ENCODE results near the gene PNLIPRP1. TPM values are rescaled to one million over a fixed set of nuclear protein-coding genes. Genes with fewer than 3 reads are reported as not detected.

PNLIPRP1 gene
- total RNA-seq, 1 donor from 2014 or later: not detected

DNA sequence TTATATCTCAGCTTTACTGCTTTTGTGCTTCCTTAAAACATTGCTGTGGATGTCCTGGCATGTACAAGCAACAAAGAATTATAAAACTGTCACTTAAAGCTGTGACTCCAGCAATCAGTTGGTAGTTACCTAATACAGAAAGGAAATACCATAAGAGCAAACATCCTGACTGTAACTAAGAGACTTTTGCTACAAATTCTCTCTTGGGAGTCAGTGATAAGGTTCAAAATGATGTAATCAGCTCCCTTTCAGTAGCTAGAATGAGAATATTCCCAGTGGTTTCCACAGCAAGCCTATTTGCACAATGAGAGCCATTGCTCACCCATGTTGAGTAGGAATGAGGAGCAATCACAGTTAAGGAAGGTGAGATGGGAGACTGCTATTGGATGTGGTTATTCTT lies 7.6 kb downstream of the PNLIPRP1 start:
- Histone ChIP-seq H3K4me1 (no peaks in the 10 kb centered on the region), H3K9me3 (replicated peaks) (no peaks in the 10 kb centered on the region), H3K27me3 (ENCODE audit: low read depth) (peaks cover 31% of the 10 kb centered on the region), H3K36me3 (no peaks in the 10 kb centered on the region), H3K4me3 (no peak overlapping the region), H3K27ac (replicated peaks) (no peak overlapping the region)
- TF ChIP-seq, protein P1, sequence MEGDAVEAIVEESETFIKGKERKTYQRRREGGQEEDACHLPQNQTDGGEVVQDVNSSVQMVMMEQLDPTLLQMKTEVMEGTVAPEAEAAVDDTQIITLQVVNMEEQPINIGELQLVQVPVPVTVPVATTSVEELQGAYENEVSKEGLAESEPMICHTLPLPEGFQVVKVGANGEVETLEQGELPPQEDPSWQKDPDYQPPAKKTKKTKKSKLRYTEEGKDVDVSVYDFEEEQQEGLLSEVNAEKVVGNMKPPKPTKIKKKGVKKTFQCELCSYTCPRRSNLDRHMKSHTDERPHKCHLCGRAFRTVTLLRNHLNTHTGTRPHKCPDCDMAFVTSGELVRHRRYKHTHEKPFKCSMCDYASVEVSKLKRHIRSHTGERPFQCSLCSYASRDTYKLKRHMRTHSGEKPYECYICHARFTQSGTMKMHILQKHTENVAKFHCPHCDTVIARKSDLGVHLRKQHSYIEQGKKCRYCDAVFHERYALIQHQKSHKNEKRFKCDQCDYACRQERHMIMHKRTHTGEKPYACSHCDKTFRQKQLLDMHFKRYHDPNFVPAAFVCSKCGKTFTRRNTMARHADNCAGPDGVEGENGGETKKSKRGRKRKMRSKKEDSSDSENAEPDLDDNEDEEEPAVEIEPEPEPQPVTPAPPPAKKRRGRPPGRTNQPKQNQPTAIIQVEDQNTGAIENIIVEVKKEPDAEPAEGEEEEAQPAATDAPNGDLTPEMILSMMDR (IDR thresholded peaks at IDR 0.05; ENCODE audit: borderline replicate concordance): no peak
- no peak for DNase-seq
- intact Hi-C loops (cut with micrococcal nuclease): no loop called here

DNA sequence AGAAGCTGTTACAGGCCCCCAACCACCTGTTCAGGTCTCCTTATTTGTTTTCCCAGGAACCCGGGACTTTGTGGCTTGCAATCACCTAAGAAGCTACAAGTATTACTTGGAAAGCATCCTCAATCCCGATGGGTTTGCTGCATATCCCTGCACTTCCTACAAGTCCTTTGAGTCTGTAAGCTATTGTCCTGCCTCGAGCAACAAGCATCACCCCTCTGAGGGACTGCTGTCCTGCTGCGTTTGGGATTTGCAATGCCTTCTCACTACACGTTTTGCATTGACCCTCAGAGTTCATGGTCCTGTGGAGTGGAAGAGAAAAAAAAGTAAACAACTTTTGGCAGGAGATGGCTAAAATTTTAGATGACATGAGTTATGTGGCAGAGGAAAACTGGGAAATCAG lies 9.2 kb downstream of the PNLIPRP1 start:
- no peaks in the 10 kb centered on the region for H3K9me3 ChIP-seq (replicated peaks)
- TF ChIP-seq, protein P1 (IDR thresholded peaks at IDR 0.05; ENCODE audit: borderline replicate concordance): no peak
- H3K4me1 ChIP-seq: no peaks in the 10 kb centered on the region
- H3K36me3 ChIP-seq: no peaks in the 10 kb centered on the region
- peaks cover 31% of the 10 kb centered on the region for H3K27me3 ChIP-seq (ENCODE audit: low read depth)
- intact Hi-C loops (cut with micrococcal nuclease): no loop called here
- H3K4me3 ChIP-seq: no peak overlapping the region
- DNase-seq: no peak
- no peak overlapping the region for H3K27ac ChIP-seq (replicated peaks)

DNA sequence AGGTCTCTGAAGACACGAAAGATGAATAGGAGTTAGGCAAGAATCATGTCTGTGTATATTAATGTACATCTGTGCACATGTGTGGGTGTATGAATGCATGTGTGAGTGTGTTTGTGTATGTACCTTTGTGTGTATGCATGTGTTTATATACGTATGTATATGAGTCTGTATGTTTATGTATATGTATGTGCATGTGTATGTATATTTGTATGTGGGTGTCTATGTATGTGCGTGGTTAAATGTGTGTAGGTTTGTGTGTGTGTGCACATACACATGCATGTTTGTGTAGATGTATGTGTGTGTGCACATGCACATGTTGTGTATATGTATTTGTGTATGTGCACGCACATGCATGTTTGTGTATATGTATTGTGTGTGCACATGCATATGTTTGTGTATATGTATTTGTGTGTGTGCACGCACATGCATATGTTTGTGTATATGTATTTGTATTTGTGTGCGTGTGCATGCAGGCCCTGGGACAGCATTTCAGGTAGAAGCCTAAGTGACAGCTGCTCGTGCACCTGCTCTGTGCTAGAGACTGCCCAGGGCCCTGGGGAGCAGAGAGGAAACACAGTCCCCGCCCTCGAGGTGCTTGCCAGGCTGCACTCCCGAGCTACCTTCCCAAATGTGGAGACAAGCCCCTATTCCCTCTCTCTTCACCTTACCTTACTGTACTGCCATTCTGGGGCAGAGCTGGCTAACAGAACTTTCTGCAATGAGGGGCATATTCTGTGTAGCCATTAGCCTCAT lies 12.1 kb downstream of the PNLIPRP1 start:
- TF ChIP-seq, protein P1 (IDR thresholded peaks at IDR 0.05; ENCODE audit: borderline replicate concordance): no peak

DNA sequence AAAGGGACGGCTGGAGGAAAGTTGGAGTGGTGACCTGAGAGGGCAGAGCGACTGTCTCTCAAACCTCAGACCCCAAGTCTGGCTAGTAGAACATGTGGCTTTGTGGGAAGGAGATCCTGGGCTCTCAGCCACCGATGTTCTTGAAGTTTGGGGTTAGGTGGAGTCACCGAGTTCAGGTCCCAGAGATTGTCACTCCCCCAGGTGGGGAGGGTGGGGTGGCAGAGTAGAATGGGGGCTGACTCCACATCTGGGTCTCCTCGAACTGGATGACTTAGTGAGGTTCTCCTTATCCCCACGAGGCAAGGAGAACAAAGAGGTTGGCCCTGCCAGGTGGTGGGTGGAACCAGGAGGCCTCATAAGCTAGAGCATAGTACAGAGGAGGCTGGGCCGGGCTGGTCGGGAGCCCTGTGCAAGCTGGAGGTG lies 15.3 kb downstream of the PNLIPRP1 start:
- intact Hi-C loops (cut with micrococcal nuclease): no loop called here
- H3K36me3 ChIP-seq: no peaks in the 10 kb centered on the region

More for the DNA sequence above, 12.1 kb downstream of the PNLIPRP1 start:
- Histone ChIP-seq H3K27me3 (ENCODE audit: low read depth) (peaks cover 31% of the 10 kb centered on the region), H3K9me3 (replicated peaks) (no peaks in the 10 kb centered on the region), H3K27ac (replicated peaks) (no peak overlapping the region), H3K4me3 (no peak overlapping the region), H3K4me1 (no peaks in the 10 kb centered on the region), H3K36me3 (no peaks in the 10 kb centered on the region)
- DNase-seq: no peak
- intact Hi-C loops (cut with micrococcal nuclease): no loop called here

DNA sequence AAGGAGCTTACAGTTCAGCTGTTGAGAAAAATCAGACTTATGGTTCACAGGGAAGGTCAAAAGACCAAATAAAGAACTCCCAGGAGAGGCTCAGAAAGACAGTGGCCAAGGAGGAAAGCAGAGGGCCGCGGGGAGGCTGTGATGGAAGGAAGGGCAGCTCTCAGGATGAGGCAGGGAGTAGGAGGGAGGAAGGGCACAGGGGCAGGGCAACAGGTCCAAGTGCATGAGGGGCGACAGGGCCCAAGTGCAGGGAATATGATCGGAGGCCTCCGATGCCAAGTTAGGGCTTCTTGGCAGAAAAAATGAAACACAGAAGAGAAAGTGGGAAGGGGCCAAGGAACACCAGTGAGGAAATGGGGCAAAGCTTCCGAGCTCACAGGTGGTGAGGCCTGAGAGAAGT lies 16.6 kb downstream of the PNLIPRP1 start:
- intact Hi-C loops (cut with micrococcal nuclease): no loop called here
- Histone ChIP-seq H3K27ac (replicated peaks) (no peak overlapping the region), H3K27me3 (ENCODE audit: low read depth) (peaks cover 35% of the 10 kb centered on the region), H3K9me3 (replicated peaks) (no peaks in the 10 kb centered on the region), H3K4me1 (peaks cover 6% of the 10 kb centered on the region), H3K36me3 (no peaks in the 10 kb centered on the region), H3K4me3 (no peak overlapping the region)
- TF ChIP-seq, protein P1 (IDR thresholded peaks at IDR 0.05; ENCODE audit: borderline replicate concordance): no peak
- DNase-seq: no peak

More for the DNA sequence above, 15.3 kb downstream of the PNLIPRP1 start:
- Histone ChIP-seq H3K9me3 (replicated peaks) (no peaks in the 10 kb centered on the region), H3K4me3 (no peak overlapping the region), H3K27ac (replicated peaks) (no peak overlapping the region), H3K27me3 (ENCODE audit: low read depth) (peaks cover 41% of the 10 kb centered on the region), H3K4me1 (peaks cover 6% of the 10 kb centered on the region)
- TF ChIP-seq, protein P1 (IDR thresholded peaks at IDR 0.05; ENCODE audit: borderline replicate concordance): no peak
- no peak for DNase-seq

Data from left ventricle myocardium inferior (tissue), 1 donor.